Suprapubic skin (tissue), 4 donors: ENCODE measurements around the gene CCDC137.

Source experiments
- EP300 ChIP-seq: sonication (generic); formaldehyde crosslinking; IDR thresholded peaks from one replicate; pipeline ENCODE4 v1.6.1; 2017; ENCODE audit warnings: antibody characterized with exemption
- POLR2A ChIP-seq, 2 donors: fragments of 450-650 bp; IDR thresholded peaks; one replicate each; pipeline ENCODE4 v1.6.1; 2017; ENCODE audit warnings: antibody characterized with exemption in 2 of 2, mild to moderate bottlenecking in 2 of 2, moderate library complexity in 2 of 2
- POLR2AphosphoS5 ChIP-seq, 3 donors: sonication (generic); formaldehyde crosslinking; IDR thresholded peaks; one replicate each; pipeline ENCODE4 v1.6.1; 2017; ENCODE audit warnings: antibody characterized with exemption in 3 of 3
- TF ChIP-seq, protein P1 (sequence below), 2 donors: fragments of 200-600 bp in 1 of 2; fragments of 450-650 bp in 1 of 2; sonication (generic) in 1 of 2; IDR thresholded peaks; one replicate each; pipeline ENCODE4 v1.5.1; 2016 to 2019; ENCODE audit warnings: antibody characterized with exemption in 2 of 2, mild to moderate bottlenecking in 1 of 2, moderate library complexity in 1 of 2

DNA sequence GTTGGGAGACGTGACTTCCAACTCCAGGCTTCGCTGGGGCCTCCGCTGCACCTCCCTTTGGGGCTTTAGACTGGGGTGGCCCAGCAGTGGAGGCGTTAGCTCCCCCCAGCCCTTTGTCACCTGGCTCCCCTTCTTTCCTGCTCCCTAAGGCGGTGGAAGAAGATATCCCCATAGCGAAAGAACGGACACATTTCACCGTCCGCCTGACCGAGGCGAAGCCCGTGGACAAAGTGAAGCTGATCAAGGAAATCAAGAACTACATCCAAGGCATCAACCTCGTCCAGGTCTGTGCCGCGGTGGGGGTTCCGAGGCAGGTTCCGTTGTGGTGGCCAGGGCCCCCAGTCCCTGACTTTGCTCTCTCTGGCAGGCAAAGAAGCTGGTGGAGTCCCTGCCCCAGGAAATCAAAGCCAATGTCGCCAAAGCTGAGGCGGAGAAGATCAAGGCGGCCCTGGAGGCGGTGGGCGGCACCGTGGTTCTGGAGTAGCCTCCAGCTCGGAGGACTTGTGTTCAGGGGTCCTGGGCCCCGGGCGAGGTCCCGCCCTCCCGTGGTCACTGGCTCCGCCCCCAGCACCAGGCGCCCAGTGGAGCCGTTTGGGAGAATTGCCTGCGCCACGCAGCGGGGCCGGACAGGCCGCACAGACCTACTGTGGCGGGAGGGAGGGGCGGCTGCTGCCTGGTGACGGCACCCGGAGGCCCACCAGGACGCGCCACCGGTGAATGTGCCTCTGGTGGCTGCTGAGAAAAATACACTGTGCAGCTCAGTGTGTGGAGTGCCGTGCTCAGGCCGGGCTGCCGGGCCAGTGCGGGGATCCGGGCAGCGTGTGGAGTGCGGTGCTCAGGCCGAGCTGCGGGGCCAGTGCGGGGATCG lies 40.5 kb downstream of the CCDC137 start:
- TF ChIP-seq, protein P1, sequence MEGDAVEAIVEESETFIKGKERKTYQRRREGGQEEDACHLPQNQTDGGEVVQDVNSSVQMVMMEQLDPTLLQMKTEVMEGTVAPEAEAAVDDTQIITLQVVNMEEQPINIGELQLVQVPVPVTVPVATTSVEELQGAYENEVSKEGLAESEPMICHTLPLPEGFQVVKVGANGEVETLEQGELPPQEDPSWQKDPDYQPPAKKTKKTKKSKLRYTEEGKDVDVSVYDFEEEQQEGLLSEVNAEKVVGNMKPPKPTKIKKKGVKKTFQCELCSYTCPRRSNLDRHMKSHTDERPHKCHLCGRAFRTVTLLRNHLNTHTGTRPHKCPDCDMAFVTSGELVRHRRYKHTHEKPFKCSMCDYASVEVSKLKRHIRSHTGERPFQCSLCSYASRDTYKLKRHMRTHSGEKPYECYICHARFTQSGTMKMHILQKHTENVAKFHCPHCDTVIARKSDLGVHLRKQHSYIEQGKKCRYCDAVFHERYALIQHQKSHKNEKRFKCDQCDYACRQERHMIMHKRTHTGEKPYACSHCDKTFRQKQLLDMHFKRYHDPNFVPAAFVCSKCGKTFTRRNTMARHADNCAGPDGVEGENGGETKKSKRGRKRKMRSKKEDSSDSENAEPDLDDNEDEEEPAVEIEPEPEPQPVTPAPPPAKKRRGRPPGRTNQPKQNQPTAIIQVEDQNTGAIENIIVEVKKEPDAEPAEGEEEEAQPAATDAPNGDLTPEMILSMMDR (IDR thresholded peaks at IDR 0.05), result no peak
- TF ChIP-seq POLR2AphosphoS5 (IDR thresholded peaks at IDR 0.05), result no peak
- TF ChIP-seq POLR2A (IDR thresholded peaks at IDR 0.05), result no peak
- TF ChIP-seq EP300, result no peak
